Inferior parietal cortex (tissue), 1 donor: ENCODE measurements around the gene THRAP3.
A peak's percentile ranks its signal among the peaks of the same experiment; 100 is the strongest.
"Not testable (repeated sequence)": the region's sequence is repeated elsewhere in the genome, so short reads cannot be mapped to it uniquely, and the experiment has no call there.

ENCODE experiments used
- DNase-seq: peaks from one replicate; pipeline ENCODE4 v3.0.0-alpha.2; 2016; ENCODE audit errors: extremely low spot score

Gene THRAP3, protein sequence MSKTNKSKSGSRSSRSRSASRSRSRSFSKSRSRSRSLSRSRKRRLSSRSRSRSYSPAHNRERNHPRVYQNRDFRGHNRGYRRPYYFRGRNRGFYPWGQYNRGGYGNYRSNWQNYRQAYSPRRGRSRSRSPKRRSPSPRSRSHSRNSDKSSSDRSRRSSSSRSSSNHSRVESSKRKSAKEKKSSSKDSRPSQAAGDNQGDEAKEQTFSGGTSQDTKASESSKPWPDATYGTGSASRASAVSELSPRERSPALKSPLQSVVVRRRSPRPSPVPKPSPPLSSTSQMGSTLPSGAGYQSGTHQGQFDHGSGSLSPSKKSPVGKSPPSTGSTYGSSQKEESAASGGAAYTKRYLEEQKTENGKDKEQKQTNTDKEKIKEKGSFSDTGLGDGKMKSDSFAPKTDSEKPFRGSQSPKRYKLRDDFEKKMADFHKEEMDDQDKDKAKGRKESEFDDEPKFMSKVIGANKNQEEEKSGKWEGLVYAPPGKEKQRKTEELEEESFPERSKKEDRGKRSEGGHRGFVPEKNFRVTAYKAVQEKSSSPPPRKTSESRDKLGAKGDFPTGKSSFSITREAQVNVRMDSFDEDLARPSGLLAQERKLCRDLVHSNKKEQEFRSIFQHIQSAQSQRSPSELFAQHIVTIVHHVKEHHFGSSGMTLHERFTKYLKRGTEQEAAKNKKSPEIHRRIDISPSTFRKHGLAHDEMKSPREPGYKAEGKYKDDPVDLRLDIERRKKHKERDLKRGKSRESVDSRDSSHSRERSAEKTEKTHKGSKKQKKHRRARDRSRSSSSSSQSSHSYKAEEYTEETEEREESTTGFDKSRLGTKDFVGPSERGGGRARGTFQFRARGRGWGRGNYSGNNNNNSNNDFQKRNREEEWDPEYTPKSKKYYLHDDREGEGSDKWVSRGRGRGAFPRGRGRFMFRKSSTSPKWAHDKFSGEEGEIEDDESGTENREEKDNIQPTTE

DNA sequence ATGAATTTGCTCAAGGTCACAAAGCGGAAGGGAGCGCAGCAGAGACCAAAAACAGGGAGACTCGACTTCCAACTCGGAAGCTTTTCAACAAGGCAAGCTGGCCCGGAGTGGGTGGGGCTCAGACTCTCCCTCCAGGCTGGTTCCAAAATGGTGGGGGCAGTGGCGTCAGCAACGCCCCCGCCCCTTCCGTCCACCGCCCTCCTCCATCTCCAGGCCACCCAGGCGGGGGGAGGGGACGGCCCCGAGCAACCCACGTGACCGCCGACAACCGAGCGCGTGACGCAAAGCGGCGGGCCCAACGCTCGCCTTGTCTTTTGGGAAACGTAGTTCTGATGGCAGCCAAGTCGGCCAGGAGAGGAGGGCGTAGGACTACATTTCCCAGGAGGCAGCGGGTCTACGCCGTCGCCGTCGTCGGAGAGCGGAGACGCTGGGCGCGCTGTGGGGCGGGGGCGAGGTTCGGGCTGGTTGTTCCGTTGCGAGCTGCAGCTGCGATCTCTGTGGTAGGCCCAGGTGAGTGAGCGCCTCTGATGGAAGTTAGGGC lies at the start of gene THRAP3:
THRAP3 (plus strand) TSS at position 448 of the 541 bp plus-strand sequence. CDS start 58,121 bp downstream, outside the sequence.
- peak; percentile 98 for DNase-seq

DNA sequence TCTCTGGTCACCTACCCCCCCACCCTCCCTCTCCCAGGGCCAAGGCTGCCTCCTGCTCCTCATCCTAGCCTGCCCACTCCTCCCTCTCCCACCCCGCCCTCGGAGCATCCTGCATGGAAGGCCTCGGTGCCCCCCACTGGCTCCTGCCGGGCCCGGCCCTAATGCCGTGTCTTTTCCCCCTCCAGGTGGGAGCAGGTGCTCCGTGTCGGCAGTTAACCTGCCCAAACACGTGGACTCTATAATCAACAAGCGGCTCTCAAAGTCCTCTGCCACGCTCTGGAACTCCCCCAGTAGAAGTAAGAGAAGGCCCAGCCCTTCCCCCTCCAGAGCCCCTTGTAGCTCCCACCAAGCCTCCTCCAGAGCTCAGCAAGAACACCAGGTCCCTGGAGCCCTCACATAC lies 49.5 kb upstream of the THRAP3 start:
- no peak for DNase-seq

DNA sequence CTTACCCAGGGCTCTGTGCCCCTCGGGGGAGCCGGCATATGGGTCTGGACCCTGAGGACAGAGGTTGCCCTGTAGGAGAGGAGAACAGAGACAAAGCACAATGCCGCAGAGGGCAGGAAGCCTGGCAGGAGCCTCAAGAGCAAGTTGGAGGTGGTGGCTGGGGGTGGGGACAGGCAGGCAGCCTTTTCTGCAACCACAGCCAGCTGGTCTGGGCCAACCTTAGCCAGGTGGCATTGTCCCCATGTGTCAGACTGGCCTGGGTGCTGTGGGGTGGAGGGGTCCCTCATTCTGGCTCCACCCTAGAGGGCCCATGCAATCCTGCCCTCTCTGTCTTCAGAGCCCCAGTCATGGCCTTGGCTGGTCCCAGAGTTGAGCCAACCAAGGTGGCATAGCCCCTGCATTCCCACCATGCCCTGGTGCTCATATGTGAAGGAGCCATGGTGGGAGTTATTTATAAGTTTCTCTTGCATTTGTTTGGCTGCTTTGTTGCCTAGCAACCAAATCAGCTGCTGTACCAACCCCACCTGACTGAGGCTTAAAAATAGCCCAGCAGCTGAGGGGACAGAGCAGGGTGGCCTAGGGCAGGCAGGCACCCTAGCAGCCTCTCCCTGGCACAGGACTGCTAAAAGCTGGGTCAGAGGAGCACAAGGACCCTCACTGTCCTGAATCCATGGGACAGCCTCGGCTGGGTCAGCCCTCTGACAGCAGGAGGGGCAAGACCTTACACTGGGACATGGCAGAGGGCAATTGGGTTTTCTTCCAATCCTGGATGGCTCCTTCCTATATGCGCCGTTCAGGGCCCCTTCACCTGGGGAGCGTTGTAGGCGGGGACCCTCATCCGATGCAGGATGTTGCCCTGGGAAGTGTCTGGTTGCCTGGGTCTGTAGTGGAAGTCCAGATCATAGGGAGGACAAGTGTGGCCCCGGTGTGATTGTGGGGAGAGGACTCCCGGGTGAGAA lies 48.8 kb upstream of the THRAP3 start:
- DNase-seq: no peak

DNA sequence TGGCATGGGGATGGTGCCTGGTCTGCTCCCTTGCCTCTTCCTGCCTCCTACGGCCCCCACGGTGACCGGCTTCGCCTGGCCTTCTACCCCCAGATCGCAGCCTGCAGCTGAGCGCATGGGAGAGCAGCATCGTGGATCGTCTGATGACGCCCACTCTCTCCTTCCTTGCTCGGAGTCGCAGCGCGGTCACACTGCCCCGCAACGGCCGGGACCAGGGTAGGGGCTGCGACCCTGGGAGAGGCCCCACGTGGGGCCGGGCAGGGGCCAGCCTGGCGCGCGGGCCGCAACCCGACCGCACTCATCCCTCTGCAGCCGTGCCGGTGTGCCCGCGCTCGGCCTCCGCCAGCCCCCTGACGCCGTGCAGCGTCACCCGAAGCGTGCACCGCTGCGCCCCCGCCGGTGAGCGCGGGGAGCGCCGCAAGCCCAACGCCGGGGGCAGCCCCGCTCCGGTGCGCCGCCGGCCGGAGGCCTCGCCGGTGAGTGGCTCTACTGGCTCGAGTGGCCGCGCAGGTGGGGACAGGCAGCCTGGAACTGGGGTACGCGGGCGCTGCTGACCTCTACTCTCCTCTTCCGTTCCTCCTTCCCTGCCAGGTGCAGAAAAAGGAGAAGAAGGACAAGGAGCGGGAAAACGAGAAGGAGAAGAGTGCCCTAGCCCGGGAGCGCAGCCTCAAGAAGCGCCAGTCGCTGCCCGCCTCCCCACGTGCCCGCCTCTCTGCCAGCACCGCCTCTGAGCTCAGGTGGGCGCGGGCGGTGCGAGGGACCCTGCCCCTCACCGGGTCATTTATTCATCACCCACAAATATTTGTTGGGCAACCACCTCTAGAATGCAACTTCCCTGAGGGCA lies 47.9 kb upstream of the THRAP3 start:
- no peak for DNase-seq

DNA sequence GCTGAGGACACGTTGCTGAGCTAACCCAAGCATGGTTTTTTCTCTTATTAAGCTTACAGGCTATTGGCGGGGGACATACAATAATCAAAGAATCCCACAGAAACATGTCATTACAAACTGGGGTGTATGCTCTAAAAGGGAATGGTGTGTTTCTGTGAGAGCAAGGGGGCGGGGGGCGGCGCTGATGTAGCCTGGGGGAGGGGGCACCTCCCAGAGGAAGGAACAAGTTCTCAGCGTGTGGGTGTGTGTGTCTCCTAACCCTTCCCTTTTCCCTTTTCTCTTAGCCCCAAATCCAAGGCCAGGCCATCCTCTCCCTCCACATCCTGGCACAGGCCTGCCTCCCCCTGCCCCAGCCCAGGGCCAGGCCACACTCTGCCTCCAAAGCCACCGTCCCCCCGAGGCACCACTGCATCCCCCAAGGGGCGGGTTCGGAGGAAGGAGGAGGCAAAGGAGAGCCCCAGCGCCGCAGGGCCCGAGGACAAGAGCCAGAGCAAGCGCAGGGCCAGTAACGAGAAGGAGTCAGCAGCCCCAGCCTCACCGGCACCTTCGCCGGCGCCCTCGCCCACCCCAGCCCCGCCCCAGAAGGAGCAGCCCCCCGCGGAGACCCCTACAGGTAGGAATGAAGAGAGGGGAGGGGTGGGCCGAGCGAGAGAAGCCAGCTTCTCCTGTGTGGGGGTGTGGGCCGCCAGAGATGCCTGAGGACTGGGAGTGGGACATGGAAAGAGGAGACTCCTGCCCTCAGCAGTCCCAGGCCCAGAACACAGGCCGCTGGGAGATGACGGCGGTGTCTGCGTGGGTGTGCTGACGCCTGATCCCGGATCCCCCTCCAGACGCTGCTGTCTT lies 46.4 kb upstream of the THRAP3 start:
- no peak for DNase-seq

DNA sequence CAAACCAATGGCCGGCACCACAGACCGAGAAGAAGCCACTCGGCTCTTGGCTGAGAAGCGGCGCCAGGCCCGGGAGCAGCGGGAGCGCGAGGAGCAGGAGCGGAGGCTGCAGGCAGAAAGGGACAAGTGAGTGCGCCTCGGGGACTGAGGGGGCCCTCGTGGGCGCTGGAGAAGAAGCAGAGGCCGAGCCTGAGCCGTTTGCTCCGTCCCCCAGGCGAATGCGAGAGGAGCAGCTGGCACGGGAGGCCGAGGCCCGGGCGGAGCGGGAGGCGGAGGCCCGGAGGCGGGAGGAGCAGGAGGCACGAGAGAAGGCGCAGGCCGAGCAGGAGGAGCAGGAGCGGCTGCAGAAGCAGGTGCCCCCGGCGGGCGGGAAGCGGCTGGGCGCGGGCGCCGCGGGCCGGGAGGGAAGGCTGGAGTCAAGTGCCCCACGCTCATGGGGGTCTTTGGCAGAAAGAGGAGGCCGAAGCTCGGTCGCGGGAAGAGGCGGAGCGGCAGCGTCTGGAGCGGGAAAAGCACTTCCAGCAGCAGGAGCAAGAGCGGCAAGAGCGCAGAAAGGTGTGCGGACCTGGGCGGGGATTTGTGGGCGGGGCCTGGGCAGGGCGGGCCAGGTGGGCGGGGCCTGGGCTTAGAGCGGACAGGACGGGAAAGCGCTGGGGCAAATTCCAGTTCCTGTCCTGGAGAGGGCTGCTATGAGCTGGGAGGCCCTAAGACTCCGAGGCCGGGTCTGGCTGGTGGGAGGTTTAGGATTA lies 45.6 kb upstream of the THRAP3 start:
- no peak for DNase-seq

DNA sequence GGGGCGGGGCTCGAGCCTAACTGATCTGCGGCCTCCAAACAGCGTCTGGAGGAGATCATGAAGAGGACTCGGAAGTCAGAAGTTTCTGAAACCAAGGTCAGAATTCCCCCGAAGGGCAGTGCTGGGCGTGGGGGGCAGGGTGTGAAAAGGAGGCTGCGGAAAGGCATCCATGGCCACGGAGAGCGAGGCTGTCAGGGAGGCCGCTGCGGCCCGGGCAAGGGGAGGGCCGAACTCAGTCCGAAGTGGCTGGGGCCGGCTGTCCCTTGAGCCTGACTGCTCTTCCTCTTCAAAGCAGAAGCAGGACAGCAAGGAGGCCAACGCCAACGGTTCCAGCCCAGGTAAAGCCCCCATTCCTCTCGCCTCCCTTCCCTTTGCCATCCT lies 45.0 kb upstream of the THRAP3 start:
- no peak for DNase-seq

DNA sequence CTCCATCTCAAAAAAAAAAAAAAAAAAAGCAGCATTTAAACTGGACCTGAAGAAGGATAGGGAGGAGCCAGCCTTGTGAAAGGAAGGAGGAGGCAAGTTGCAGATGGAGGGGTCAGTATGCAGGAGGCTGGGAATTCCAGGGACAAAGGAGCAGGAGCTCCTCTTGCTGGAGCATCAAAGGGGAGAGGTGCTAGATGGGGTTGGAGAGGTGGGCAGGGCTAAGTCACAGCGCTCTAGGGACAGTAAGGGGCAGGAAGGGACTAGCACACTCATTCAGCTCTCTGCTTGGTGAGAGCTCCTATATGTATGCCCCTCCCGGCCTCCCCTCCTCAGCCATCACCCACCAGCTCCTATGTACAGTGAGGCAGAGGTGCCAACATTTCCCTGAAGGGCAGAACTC lies 41.5 kb upstream of the THRAP3 start:
- no peak for DNase-seq

DNA sequence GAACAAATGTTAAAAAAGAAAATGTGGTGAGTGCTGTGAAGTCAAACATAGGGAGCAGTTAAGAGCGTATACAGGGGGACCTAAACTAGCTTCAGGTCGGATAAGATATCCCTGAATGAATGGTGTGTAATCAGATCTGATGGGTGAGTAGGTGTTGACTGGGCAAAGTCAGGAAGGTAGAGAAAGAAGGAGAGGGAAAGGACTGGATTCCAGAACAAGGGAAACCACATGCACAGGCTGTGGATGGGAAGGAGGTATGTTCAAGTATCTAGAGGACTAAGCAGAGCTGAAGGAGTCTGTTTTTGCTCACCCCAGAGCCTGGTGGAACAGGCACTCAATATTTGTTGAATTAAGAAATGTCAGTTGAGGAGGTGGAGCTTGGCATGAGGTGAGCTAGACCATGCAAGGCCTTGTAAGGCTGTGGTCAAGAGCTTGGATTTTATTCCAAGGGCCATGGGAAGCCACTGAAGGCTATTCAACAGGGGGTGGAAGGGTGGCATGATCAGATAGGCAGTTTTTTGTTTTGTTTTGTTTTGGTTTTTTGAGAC lies 40.9 kb upstream of the THRAP3 start:
- DNase-seq: no peak

DNA sequence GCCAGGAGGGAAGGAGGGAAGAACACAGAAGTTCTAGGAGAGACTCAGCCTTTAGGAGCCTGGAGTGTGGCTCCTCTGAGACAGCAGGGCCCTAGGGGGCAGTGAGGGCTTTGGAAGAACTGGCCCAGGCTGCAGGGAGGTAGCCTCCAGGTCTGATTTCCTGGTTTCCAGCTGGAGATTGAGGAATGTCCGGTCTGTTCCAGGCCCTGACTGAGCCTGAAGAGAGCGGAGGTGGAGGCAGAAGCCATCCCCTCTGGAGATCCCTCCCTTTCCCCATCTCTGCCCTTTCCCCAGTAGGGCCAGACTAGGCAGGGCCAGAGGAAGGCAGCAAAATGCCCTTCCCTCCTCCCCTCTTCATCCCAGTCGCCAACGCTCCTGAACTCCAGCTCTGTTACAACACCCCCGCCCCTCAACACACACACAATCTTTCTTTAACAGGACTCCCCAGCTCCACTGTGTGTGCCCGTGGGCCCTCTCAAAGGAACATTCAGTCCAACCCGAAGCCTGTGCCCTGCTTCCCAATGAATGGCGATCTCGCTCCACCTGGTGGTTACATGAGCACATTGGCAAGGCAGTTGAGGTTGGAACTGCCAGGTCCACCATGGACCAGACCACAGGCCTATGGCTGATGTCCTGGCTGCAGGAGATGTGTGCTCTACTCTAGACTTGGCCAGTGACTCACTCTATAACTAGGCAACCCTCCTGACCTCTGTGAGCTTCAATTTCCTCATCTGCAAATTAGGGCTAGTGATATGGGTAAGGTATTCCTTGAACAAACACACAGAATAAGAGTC lies 36.2 kb upstream of the THRAP3 start:
- DNase-seq: peak; percentile 95

DNA sequence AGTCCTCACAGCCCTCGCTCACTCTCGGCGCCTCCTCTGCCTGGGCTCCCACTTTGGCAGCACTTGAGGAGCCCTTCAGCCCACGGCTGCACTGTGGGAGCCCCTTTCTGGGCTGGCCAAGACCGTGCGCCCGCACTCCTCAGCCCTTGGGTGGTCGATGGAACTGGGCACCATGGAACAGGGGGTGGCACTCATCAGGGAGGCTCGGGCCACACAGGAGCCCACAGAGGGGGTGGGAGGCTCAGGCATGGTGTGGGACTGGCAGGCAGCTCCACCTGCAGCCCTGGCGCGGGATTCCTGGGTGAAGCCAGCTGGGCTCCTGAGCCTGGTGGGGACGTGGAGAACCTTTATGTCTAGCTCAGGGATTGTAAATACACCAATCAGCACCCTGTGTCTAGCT lies 27.4 kb upstream of the THRAP3 start:
- not testable (repeated sequence) for DNase-seq

DNA sequence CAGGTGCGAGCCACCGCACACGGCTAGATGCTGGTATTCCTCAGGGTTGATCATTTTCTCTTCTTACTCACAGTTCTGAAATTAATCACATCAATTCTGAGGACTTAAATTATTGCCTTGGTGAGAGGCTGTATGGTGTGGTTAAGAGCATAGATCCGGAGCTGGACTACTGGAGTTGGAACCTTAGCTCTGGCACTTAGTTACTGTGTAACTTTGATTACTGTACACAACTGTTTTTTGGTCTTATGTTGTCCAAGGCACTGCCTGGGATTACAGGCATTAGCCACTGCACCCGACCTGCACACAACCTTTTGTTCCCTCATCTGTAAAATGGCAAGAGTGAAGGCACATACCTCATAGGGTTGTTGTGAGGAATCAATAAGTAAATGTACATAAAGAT lies 25.6 kb upstream of the THRAP3 start:
- no peak for DNase-seq

DNA sequence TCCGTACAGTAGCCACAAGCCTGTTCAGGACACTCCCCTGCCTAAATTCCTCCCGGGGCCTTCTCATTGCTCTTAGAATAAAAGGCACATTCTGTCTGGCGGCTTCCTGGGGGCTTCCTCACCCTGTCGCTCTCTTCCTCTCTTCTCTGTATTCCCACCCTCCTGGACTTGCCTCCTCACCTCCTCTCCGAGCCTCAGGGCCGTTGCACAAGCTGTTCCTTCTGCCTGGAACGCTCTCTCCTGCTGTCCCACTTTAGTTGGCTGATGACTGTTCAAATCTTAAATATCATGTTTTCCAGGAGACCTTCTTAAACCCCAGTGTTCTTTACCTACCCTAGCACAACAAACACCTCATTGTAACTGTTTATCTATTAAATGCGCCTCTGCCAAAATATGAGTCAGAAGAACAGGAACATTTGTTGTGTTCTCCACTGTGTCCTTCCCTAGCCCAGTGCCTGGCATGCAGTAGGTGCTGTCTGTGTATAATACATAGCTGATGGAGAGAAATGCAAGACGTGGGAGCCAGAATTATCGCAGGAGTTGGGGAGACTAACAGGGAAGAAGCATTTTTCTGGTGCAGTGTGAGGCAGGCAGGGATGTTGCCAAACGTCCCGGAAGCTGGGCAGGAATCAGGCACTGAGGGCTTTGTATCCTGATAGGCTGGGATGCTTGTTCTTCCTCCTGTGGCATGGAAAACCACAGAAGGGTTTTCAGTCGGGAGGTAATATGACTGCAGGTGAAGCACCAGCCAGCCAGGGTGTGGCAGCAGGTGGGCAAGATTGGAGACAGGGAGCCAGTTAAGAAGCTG lies 24.1 kb upstream of the THRAP3 start:
- peak; percentile 50 for DNase-seq

DNA sequence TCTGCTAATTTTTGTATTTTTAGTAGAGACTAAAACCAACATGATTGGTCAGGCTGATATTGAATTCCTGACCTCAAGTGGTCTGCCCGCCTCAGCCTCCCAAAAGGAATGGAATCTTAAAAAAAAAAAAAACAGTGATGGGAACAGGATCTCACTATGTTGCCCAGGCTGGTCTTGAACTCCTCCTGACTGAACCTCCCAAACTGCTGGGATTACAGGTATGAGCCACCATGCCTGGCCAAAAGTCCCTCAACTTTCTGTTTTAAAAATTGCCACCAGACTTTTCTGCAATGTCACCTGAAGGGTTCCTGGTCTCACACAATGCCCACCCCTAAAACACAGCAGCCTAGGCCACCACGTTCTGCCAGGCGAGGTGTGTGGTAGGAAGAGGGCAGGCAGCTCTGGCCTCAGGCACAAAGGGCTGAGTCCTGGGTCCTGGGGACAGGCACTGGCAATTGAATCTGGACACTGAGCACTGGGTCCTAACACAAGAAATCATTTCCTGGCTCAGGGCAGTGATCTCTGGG lies 21.2 kb upstream of the THRAP3 start:
- DNase-seq: no peak

DNA sequence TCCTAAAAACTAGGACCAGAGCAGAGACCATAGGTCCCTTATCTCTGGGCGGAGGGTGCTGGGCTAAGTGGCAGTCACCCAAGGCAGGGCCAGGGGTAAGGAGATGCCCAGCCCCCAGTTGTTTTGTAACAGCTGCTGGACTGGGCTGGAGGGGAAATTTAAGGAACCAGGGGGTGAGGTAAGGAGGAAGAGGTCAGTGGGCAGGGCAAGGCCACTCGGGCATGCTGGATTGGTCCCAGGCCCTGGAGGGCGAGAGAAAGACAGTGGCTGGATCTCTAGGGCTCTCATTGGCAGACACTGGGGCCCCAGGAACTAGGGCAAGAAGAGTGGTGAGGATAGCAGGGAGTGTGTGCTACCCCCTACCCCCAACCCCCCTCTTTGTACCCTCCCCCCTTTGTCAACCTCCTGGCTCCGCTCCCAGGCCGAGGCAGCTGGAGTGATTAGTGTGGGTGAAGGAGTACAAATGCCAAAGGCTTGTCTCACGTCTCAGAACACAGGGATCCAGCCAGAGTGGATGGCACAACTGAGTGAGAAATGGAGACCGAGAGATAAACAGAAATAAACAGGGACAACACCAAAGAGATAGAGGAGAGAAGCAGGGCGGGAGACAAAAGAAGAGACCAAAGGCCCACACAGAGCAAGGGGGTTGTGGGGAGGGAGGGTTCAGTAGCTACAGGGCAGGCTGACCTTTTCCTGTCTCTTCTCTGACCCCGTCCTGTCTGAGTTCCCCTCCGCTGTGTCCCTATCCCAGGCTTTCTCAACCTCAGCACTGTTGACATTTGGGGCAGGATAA lies 20.5 kb upstream of the THRAP3 start:
- peak; percentile 31 for DNase-seq
